Measurements from ENCODE around the gene PCBP3.

The PCBP3 gene

GRCh38 chr21:45897191-45898027 is 253.9 kb downstream of the PCBP3 start:
- Histone ChIP-seq H3K27ac (replicated peaks) (no peak overlapping the region), H3K27me3 (ENCODE audit: insufficient read depth, poor library complexity, severe bottlenecking) (no peaks in the 10 kb centered on the region), H3K4me3 (replicated peaks; ENCODE audit: insufficient read depth, low read length) (no peak overlapping the region)
- DNase-seq (ENCODE audit: low read depth in 1 of 2, low spot score in 1 of 2) = no peak
- TF ChIP-seq REST (IDR thresholded peaks at IDR 0.05; ENCODE audit: insufficient replicate concordance, low read depth) (no peak), CTCF (IDR thresholded peaks at IDR 0.05; ENCODE audit: insufficient read depth, low read length) (no peak), GABPA (IDR thresholded peaks at IDR 0.05; ENCODE audit: low read depth) (no peak), SPI1 (IDR thresholded peaks at IDR 0.05; ENCODE audit: borderline replicate concordance, low read depth) (no peak), POLR2AphosphoS5 (IDR thresholded peaks at IDR 0.05; ENCODE audit: low read depth) (no peak)

- no peaks in the 10 kb centered on the region for H3K27me3 ChIP-seq (ENCODE audit: insufficient read depth, poor library complexity, severe bottlenecking)
- DNase-seq (ENCODE audit: low read depth in 1 of 2, low spot score in 1 of 2) = no peak
- H3K27ac ChIP-seq (replicated peaks) = no peak overlapping the region
- TF ChIP-seq GABPA (IDR thresholded peaks at IDR 0.05; ENCODE audit: low read depth) (no peak), POLR2AphosphoS5 (IDR thresholded peaks at IDR 0.05; ENCODE audit: low read depth) (no peak), CTCF (IDR thresholded peaks at IDR 0.05; ENCODE audit: insufficient read depth, low read length) (no peak), SPI1 (IDR thresholded peaks at IDR 0.05; ENCODE audit: borderline replicate concordance, low read depth) (no peak), REST (IDR thresholded peaks at IDR 0.05; ENCODE audit: insufficient replicate concordance, low read depth) (no peak)
- no peak overlapping the region for H3K4me3 ChIP-seq (replicated peaks; ENCODE audit: insufficient read depth, low read length)
These were observed 254.5 kb downstream of the PCBP3 start for GRCh38 chr21:45898028-45898350.

GRCh38 chr21:45898781-45899180 is 255.3 kb downstream of the PCBP3 start:
- no peaks in the 10 kb centered on the region for H3K27me3 ChIP-seq (ENCODE audit: insufficient read depth, poor library complexity, severe bottlenecking)
- no peak overlapping the region for H3K27ac ChIP-seq (replicated peaks)
- DNase-seq (ENCODE audit: low read depth in 1 of 2, low spot score in 1 of 2) = no peak
- H3K4me3 ChIP-seq (replicated peaks; ENCODE audit: insufficient read depth, low read length) = no peak overlapping the region
- TF ChIP-seq GABPA (IDR thresholded peaks at IDR 0.05; ENCODE audit: low read depth) (no peak), REST (IDR thresholded peaks at IDR 0.05; ENCODE audit: insufficient replicate concordance, low read depth) (no peak), CTCF (IDR thresholded peaks at IDR 0.05; ENCODE audit: insufficient read depth, low read length) (no peak), POLR2AphosphoS5 (IDR thresholded peaks at IDR 0.05; ENCODE audit: low read depth) (no peak), SPI1 (IDR thresholded peaks at IDR 0.05; ENCODE audit: borderline replicate concordance, low read depth) (no peak)
